GM12874 (cell line): Measurements from ENCODE around the gene MRPS18A.

Experiments used
- TF ChIP-seq, protein P1 (sequence below): IDR thresholded peaks from 2 replicates; pipeline ENCODE4 v1.5.1; 2011; ENCODE audit warnings: low read depth, mild to moderate bottlenecking, control low read depth, low read length, moderate library complexity; ENCODE audit not compliant: insufficient read depth

MRPS18A gene

DNA sequence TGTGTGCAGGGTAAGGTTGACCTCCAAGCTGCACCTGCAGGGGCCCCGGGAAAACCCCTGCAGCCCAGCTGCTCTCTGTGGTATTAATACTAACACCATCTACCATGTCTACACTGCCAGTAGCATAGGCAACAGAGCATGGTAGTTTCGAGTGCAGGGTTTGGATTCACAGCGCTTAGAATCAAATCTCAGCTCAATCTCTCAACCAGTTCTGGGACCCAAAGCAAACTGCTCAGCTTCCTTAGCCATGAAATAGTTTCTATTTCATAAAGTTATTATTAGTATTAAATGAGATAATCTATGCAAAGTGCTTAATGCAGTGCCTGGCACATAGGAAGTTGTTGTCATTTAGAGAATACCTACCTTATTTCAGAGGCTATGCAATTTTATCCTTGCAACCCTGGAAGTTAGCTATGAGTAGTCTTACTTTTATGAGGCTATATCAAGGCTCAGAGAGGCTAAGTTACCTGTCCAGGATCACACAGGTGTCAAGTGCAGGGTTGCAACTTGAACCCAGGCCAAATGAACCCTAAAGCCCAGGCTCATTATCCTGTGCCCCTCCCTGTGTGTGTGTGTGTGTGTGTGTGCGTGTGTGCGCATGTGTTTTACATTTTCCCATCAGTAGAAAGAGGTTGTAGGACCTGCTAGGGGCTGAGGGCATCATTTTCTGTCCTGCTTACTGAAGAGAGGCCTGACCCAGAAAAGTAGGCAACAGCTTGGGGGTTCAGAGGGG, 27.6 kb upstream of the MRPS18A start:
- TF ChIP-seq, protein P1, sequence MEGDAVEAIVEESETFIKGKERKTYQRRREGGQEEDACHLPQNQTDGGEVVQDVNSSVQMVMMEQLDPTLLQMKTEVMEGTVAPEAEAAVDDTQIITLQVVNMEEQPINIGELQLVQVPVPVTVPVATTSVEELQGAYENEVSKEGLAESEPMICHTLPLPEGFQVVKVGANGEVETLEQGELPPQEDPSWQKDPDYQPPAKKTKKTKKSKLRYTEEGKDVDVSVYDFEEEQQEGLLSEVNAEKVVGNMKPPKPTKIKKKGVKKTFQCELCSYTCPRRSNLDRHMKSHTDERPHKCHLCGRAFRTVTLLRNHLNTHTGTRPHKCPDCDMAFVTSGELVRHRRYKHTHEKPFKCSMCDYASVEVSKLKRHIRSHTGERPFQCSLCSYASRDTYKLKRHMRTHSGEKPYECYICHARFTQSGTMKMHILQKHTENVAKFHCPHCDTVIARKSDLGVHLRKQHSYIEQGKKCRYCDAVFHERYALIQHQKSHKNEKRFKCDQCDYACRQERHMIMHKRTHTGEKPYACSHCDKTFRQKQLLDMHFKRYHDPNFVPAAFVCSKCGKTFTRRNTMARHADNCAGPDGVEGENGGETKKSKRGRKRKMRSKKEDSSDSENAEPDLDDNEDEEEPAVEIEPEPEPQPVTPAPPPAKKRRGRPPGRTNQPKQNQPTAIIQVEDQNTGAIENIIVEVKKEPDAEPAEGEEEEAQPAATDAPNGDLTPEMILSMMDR, result no peak

DNA sequence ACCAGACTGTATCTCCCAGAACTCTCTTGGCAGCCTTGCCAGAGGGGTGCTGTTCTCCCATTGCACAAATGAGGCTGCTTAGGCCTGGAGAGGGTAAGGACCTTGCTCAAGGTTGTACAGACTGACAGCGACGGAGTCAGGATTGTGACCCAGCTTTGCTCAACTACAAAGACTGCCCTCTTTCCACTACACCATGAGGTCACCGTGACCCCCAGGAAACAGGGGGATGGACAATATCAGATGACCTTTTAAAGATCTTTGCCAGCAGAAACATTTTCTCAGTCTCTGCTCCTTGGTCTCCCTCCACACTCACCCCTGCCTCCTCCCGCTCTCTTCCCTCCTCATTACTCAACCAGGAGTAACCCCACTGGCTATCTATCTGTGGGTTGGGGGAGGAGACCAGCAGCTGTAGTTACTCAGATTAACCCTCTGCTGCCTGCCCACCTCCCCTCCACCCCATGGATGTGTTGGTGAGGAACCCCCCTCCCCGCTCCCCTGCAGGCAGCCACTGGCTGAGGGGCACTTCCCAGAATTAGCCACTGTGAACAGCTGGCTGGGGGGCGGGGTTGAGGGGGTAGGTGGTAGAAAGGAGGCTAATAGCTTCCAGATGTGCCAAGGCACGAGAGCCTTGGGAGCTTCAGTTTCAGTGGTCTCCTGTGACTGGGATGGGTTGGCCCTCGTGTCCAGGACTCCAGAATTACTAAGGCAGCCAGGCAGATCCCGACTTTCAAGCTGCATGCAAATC, 26.9 kb upstream of the MRPS18A start:
- TF ChIP-seq, protein P1, result no peak

DNA sequence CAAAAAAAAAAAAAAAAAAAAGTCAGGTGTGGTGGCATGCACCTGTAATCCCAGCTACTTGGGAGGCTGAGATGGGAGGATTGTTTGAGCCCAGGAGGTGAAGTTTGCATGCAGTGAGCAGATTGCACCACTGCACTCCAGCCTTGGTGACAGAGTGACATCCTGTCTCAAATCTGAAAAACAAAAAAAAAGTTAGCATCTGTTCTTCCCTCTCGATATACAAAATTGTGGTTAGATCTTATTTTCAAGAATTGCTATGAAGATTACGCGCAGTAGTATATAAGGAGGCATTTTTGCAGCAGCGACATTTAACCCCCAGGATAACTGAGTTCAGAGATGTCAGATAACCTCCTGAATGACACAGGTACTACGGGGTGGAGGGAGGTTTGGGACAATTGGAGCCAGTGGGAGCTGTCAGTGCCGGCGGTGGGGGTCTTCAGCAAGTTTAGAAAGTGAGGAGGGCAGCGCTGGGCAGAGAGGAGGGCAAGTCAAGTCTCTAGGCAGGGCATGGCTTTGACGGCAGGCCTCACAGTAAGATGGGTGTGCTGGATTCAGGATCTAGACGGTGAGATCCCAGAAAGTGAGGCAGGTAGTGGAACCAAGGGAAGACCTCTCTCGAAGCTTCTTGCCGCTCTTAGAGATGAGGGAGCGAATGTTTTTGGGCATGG, 26.2 kb upstream of the MRPS18A start:
- TF ChIP-seq, protein P1, result no peak

DNA sequence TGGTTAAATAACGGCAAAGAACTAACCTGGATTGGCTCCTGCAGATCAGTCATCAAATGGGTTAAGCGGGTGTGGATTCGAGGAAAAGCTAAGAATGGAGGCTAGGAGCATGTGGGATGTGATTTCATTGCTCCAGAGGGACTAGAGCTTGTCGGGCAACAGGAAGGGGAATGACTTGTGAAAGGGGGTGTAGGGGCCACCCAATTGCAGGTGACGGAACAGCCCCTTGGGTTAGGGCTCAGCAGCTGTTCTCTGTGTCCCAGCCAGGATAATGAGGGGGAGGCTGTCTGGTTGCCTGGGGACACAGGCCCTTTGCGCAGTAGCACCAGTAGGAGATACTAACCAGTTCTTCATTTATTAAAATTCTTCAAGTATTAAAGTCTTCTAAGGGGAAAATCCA, 25.0 kb upstream of the MRPS18A start:
- TF ChIP-seq, protein P1, result no peak

DNA sequence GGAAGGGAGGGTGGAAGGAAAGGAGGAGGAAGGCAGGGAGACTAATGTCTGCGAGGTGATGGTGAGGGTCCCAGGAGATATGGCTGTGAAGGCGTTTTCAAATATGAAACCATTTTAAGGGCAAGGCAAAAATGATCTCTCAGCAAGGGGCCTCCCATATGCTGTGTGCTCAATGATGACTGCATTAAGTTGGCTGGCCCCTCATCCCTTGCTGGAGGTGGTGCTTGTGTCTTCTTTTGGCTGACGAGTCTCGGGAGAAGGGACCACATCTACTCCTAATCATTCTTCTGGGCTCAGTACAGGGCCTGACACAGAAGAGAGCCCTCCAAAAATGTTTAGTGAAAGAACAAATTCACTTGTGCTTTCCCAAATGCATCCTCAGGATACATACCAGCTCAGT, 23.0 kb upstream of the MRPS18A start:
- TF ChIP-seq, protein P1, result no peak

DNA sequence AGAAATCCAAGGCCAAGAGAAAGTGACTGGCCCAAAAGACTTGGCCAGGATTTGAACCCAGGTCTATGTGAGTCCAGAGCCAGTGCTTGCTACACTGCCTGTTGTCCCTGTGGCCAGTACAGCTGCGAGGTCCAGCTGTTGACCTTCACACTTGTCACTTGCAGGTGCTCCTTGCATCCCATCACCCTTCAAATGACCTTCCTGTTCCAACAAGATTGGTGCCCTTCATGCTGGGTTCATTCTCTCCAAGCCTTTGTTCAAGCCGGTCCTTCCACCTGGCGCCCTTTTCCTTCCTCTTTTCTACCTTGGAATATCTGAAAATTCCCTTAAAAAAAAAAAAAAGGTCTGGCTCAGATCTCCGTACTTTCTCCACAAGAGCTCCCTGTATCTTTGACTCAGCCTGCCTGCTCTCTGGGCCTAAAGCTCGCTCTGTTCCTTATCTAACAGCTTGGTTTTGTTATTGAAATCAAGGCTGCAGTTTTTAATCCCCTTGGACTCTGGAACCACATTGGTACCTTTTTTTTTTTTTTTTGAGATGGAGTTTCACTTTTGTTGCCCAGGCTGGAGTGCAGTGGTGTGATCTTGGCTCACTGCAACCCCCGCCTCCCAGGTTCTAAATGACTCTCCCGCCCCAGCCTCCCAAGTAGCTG, 22.2 kb upstream of the MRPS18A start:
- TF ChIP-seq, protein P1, result no peak
